ENCODE data around the gene WDR18.
A peak's percentile ranks its signal among the peaks of the same experiment; 100 is the strongest.

Gene WDR18

GRCh38 chr19:1039646-1040475, 55.7 kb downstream of the WDR18 start, which contains the start of gene ABCA7:
Gene ABCA7 (plus strand): TSS chr19:1040107. CDS start chr19:1041362, 1,255 bp downstream.
- H3K4me3 ChIP-seq (ENCODE audit: low read depth in 1 of 2, low read length in 2 of 2), result peak within 1 kb of the TSS; percentile 56 to 72
- H3K9ac ChIP-seq (ENCODE audit: low read length), result no peak within 1 kb of the TSS
- no peaks in the 10 kb centered on the region for H3K36me3 ChIP-seq (ENCODE audit: insufficient read depth, low read length)
- no peaks in the 10 kb centered on the region for H3K9me3 ChIP-seq (ENCODE audit: low read length)
- H3K27ac ChIP-seq (ENCODE audit: low read depth, low read length), result peak within 1 kb of the TSS; percentile 48
- peaks cover 25% of the 10 kb centered on the region for H3K4me1 ChIP-seq (ENCODE audit: insufficient read depth, low read length)
- peaks cover 0 to 19% of the 10 kb centered on the region in 2 donors for H3K27me3 ChIP-seq (ENCODE audit: control insufficient read depth in 1 of 2, insufficient read depth in 2 of 2, low read length in 2 of 2)

GRCh38 chr19:1040476-1041271, 56.5 kb downstream of the WDR18 start:
- Histone ChIP-seq H3K4me1 (ENCODE audit: insufficient read depth, low read length) (peaks cover 25% of the 10 kb centered on the region), H3K27ac (ENCODE audit: low read depth, low read length) (peak overlapping the region; percentile 48)

DNA sequence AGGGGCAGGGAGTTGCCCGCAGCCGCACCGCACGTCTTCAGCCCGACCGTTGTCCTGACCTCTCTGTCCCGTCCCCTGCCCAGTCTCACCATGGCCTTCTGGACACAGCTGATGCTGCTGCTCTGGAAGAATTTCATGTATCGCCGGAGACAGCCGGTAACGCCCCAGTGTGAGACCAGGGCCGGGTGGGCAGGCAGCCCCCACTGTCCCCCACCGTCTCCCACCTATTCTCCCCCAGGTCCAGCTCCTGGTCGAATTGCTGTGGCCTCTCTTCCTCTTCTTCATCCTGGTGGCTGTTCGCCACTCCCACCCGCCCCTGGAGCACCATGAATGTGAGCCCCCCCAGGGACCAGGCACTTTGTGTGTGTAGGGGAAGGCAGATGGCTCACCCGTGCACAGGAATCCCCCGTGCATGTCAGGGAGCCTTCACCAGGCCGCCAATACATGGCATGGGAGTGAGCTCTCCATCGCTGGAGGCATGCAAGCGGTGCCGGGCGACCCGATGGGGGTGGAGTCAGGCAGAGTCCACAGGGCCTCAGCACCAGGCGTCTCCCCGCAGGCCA, 57.2 kb downstream of the WDR18 start:
- Histone ChIP-seq H3K9ac (ENCODE audit: low read length) (no peak overlapping the region), H3K36me3 (ENCODE audit: insufficient read depth, low read length) (no peaks in the 10 kb centered on the region), H3K27ac (ENCODE audit: low read depth, low read length) (no peak overlapping the region), H3K4me3 (ENCODE audit: low read depth in 1 of 2, low read length in 2 of 2) (peak overlapping the region; percentile 15 to 72), H3K27me3 (ENCODE audit: control insufficient read depth in 1 of 2, insufficient read depth in 2 of 2, low read length in 2 of 2) (peaks cover 0 to 19% of the 10 kb centered on the region in 2 donors), H3K4me1 (ENCODE audit: insufficient read depth, low read length) (peaks cover 25% of the 10 kb centered on the region), H3K9me3 (ENCODE audit: low read length) (no peaks in the 10 kb centered on the region)

More at GRCh38 chr19:1040476-1041271, 56.5 kb downstream of the WDR18 start:
- no peak overlapping the region for H3K9ac ChIP-seq (ENCODE audit: low read length)
- H3K36me3 ChIP-seq (ENCODE audit: insufficient read depth, low read length), result no peaks in the 10 kb centered on the region
- no peaks in the 10 kb centered on the region for H3K9me3 ChIP-seq (ENCODE audit: low read length)
- peak overlapping the region; percentile 56 to 72 for H3K4me3 ChIP-seq (ENCODE audit: low read depth in 1 of 2, low read length in 2 of 2)
- H3K27me3 ChIP-seq (ENCODE audit: control insufficient read depth in 1 of 2, insufficient read depth in 2 of 2, low read length in 2 of 2), result peaks cover 0 to 19% of the 10 kb centered on the region in 2 donors

GRCh38 chr19:1041835-1042685, 57.9 kb downstream of the WDR18 start:
- Histone ChIP-seq H3K9ac (ENCODE audit: low read length) (no peak overlapping the region), H3K9me3 (ENCODE audit: low read length) (no peaks in the 10 kb centered on the region)

GRCh38 chr19:1042689-1043511, 58.8 kb downstream of the WDR18 start:
- Histone ChIP-seq H3K4me3 (ENCODE audit: low read depth in 1 of 2, low read length in 2 of 2) (no peak overlapping the region), H3K36me3 (ENCODE audit: insufficient read depth, low read length) (no peaks in the 10 kb centered on the region), H3K4me1 (ENCODE audit: insufficient read depth, low read length) (peaks cover 25% of the 10 kb centered on the region), H3K27ac (ENCODE audit: low read depth, low read length) (no peak overlapping the region), H3K9ac (ENCODE audit: low read length) (no peak overlapping the region), H3K9me3 (ENCODE audit: low read length) (no peaks in the 10 kb centered on the region), H3K27me3 (ENCODE audit: control insufficient read depth in 1 of 2, insufficient read depth in 2 of 2, low read length in 2 of 2) (peaks cover 0 to 19% of the 10 kb centered on the region in 2 donors)

More at GRCh38 chr19:1041835-1042685, 57.9 kb downstream of the WDR18 start:
- Histone ChIP-seq H3K4me1 (ENCODE audit: insufficient read depth, low read length) (peaks cover 25% of the 10 kb centered on the region), H3K4me3 (ENCODE audit: low read depth in 1 of 2, low read length in 2 of 2) (no peak overlapping the region), H3K27ac (ENCODE audit: low read depth, low read length) (no peak overlapping the region), H3K27me3 (ENCODE audit: control insufficient read depth in 1 of 2, insufficient read depth in 2 of 2, low read length in 2 of 2) (peaks cover 0 to 19% of the 10 kb centered on the region in 2 donors), H3K36me3 (ENCODE audit: insufficient read depth, low read length) (no peaks in the 10 kb centered on the region)
